Amniotic stem cell (primary cell): ENCODE results near the gene SSB.
"Not testable (repeated sequence)": the region's sequence is repeated elsewhere in the genome, so short reads cannot be mapped to it uniquely, and the experiment has no call there.

Source experiments
- DNase-seq: peaks from one replicate; lab custom pipeline; 2025; lab: John Stamatoyannopoulos, UW

Gene SSB

GRCh38 chr2:169838743-169839489 lies 40.2 kb downstream of the SSB start:
- DNase-seq: no peak

- DNase-seq: no peak
Observed at GRCh38 chr2:169839954-169840746, 41.5 kb downstream of the SSB start.

DNA sequence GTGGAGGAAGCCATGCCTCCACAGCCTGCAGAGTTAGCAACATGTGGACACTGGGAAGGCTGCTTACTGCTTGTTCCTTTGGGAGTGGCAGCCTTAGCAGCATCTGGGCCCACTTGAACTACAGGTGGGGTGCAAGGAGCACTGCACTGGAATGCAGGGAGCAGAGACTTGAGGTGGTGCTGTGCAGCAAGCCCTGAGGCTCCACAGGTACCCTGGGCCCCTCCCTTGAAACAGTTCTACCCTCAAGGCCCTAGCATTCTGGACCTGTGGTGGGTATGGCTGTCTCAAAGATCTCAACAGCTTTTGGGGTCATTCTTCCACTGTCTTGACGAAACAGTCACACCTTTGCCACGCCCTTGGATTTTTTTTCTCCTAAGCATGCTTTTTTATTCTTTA lies 42.1 kb downstream of the SSB start:
- DNase-seq: no peak

DNA sequence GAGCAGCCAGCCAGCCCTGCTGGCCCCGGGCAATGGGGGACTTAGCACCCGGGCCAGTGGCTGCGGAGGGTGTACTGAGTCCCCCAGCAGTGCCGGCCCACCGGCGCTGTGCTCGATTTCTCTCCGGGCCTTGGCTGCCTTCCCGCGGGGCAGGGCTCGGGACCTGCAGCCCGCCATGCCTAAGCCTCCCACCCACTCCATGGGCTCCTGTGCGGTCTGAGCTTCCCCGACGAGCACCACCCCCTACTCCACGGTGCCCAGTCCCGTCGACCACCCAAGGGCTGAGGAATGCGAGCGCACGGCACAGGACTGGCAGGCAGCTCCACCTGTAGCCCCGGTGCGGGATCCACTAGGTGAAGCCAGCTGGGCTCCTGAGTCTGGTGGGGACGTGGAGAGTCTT lies 43.0 kb downstream of the SSB start:
- DNase-seq: not testable (repeated sequence)

DNA sequence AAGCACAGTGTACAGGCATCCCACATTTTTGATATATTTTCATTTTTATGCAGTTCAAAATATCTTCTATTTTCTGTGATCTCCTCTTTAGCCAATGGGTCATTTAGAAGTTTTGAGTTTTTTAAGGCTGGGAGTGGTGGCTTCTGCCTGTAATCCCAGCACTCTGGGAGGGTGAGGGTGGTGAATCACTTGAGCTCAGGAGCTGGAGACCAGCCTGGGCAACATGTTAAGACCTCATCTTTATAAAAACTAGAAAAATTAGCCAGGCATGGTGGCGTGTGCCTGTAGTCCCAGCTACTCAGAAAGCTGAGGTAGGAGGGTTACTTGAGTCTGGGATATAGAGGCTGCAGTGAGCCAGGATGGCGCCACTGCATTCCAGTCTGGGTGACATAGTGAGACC lies 46.3 kb downstream of the SSB start:
- DNase-seq: no peak

- not testable (repeated sequence) for DNase-seq
Observed at GRCh38 chr2:169848959-169849693, 50.5 kb downstream of the SSB start.

DNA sequence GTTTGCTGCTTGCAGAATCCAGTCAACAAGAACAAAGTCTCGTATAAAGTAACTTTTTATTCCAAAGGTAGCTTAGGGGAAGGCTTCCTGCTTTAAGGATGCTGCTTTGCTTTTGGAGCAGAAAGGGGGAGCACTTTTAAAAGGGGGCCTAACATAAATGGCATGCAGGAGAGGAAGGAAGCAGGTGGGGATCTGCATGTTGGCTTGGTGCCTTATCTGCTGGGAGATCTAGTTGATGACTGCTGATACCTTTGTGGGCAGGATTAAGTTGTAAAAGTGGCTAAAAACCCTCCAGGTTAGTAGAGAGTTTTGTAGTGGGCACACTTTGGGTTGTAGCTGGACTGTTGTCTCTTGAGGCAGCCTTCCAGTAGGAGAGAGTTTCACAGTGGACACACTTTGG lies 51.0 kb downstream of the SSB start:
- no peak for DNase-seq

DNA sequence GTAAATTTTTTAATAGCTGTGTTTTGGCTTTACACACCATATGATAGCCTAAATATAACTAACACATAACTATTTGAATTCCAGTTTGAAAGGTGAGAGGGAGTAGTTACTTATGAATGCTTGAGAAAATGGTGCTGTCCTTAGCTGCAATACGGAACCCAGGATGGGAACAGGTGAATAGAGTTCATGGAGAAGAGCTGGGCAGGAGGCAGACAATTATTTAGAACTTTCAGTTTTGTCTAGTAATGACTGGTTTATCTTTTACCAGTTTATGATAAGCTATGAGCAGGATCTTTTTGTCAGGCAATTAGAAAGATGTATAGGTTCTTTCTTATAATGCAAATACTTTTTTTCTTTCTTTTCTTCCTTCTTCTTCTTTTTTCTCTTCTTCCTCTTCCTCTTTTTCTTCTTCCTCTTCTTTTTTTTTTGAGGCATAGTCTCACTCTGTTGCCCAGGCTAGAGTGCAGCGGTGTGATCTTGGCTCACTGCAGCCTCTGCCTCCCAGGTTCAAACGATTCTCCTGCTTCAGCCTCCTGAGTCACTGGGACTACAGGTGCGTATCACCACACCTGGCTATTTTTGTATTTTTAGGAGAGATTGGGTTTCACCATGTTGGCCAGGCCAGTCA lies 54.5 kb downstream of the SSB start:
- no peak for DNase-seq

DNA sequence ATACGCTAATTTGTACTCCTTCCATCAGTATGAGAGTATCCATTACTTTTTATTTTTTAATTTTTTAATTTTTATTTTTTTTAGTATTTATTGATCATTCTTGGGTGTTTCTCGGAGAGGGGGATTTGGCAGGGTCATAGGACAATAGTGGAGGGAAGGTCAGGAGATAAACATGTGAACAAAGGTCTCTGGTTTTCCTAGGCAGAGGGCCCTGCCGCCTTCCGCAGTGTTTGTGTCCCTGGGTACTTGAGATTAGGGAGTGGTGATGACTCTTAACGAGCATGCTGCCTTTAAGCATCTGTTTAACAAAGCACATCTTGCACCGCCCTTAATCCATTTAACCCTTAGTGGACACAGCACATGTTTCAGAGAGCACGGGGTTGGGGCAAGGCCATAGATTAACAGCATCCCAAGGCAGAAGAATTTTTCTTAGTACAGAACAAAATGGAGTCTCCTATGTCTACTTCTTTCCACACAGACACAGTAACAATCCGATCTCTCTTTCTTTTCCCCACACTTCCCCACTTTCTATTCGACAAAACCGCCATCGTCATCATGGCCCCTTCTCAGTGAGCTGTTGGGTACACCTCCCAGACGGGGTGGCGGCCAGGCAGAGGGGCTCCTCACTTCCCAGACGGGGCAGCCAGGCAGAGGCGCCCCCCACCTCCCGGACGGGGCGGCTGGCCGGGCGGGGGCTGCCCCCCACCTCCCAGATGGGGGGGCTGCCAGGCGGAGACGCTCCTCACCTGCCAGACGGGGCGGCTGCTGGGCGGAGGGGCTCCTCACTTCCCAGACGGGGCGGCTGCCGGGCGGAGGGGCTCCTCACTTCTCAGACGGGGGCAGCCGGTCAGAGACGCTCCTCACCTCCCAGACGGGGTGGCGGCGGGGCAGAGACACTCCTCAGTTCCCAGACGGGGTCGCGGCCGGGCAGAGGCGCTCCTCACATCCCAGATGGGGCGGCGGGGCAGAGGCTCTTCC lies 56.9 kb downstream of the SSB start:
- not testable (repeated sequence) for DNase-seq

- DNase-seq: no peak
Observed at GRCh38 chr2:169859423-169859822, 60.8 kb downstream of the SSB start.

DNA sequence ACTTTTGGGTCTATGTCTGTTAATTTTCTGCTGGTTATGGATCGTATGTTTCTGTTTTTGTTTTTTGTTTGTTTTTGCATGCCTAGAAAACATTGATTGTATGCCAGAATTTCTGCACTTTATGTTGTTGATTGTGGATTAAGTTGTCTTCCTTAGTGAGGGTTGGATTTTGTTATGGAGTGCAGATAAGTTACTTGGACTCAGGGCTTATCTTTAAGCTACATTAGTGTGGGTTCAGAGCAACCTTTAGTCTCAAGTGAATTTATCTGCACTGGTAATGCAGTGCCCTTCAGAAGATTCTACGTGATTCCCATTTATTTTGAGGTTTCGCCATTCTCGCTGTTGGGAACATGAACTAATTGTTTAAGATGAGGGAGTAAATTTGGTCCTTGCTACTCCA lies 61.5 kb downstream of the SSB start:
- no peak for DNase-seq
